ENCODE results near the gene XRN2.
A peak's percentile ranks its signal among the peaks of the same experiment; 100 is the strongest.
"Not testable (repeated sequence)": the region's sequence is repeated elsewhere in the genome, so short reads cannot be mapped to it uniquely, and the experiment has no call there.

The XRN2 gene

DNA sequence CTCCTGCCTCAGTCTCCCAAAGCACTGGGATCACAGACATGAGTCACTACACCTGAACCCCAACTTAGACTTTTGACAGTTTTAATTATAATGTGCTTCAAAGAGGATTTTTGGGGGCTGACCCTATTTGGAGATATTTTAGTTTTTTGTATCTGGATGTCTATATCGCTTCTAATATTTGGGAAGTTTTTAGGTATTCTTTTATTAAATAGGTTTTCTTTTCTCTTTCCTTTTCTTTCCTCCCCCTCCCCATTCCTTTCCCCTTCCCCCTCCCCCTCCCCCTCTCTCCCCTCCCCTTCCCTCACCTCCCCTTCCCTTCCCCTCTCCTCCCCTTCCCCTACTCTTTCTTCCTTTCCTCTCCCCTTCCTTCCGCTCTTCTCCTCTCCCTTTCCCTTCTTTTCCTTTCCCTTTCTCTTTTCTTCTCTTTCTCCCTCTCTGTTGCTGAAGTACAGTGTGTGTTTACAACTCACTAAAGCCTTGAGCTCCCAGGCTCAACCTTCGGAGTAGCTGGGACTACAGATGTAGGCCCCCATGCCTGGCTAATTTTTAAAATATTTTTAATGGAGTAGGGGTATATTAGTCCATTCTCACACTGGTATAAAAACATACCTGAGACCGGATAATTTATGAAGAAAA lies 118.6 kb downstream of the XRN2 start:
- DNase-seq (ENCODE audit: low read depth, low spot score): no peak

- not testable (repeated sequence) for DNase-seq (ENCODE audit: low read depth, low spot score)
Observed at GRCh38 chr20:21423712-21424111, 120.6 kb downstream of the XRN2 start.

DNA sequence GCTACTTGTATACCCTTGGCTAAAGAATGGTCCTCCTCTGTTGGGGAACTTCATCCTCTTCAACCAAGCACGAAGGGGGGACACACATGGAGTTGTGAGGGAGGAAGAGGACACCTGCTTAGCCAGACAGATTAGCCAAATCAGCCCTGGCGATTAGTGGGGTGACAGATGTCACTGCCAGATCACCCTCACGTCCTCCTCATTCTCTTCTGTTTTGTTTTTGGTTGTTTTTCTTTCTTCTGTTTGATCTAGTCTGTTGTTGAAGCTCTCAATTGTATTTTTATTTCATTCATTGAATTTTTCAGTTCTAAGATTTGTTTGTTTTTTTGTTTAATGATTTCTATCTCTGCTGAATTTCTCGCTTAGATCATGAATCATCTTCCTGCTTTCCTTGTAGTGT lies 121.7 kb downstream of the XRN2 start:
- DNase-seq (ENCODE audit: low read depth, low spot score): no peak

DNA sequence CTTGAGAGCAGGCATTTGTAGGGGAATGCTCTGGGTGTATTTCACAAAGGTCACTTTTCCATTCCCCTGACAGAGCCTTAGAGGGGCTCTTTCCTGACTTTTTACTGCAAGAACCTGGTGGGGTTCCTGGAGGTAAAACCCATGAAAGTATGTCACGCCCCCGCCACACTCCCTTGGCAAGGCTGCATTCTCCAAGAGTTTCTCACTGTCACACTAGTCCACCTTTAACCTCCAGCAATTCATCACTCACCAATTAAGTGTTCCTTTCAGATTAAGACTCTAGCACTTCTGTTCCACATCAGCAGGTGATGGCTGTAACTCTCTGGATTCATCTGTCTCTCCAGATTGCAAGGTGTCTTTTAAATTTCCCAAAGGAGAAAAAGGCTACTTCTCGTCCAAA lies 126.9 kb downstream of the XRN2 start:
- DNase-seq (ENCODE audit: low read depth, low spot score): no peak

DNA sequence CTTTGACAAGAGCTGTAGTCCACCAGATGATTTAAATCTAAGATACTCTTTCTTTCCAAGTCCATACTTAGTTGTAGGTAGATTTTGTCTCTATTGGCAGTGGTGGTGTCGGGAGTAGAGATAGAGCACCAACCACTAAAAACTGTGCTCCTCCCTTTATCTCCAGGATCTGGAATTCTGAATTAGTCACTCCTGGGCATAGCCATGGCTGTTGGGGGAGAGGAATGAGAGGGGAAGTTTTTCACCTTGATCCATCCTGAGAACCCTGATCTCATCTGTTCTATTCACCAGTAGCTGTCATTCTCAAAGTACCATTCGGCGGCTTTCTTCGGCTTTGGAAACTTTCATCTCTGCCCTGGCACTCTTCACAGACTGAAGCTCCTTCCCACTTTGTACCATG lies 129.8 kb downstream of the XRN2 start:
- DNase-seq (ENCODE audit: low read depth, low spot score): no peak

DNA sequence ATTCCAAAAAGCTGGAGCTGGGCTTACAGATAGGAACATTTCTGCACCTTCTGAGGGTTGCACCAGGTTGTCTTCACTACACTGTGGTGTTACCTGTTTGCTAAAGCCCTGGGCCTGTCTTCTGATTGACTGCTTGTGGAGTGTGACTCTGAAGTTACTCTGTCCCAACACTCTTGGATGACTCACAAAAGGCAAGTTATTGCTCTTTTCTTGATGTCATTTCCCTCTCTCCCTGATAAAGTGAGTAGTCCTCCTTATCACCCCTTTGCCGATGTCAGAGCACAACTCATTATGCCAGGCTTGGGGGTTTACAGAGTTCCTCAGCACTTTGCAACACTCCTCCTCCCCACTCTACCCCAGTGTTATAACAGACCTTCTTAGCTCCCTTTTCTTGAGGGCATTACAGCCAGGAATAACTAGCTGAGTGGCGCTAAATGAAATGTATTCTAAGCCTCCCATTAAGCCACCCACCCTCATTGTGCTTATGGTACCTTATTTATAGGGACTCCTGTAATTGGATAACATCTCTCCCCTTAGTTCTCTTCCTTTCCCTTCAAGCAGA lies 130.3 kb downstream of the XRN2 start:
- no peak for DNase-seq (ENCODE audit: low read depth, low spot score)

GRCh38 chr20:21435576-21435975 lies 132.4 kb downstream of the XRN2 start:
- DNase-seq (ENCODE audit: low read depth, low spot score): no peak

DNA sequence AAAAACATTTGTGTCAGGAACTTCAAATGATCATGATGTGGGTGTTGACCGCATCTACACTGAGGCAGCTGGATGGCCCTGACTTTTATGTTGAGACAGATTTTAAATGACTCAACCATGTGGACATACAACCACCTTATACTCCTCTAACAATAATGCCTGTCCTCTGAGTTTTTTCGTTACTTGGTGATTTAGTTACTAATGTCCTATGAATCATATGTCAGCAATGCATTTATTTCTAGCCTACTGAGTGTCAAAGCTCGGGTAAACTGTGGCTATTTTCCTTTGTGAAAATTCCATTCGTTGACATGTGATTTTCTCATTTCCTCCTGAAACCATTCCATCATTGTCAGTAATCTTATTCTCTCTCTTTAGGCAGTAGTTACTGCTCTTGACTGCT lies 133.1 kb downstream of the XRN2 start:
- DNase-seq (ENCODE audit: low read depth, low spot score): peak; percentile 18

DNA sequence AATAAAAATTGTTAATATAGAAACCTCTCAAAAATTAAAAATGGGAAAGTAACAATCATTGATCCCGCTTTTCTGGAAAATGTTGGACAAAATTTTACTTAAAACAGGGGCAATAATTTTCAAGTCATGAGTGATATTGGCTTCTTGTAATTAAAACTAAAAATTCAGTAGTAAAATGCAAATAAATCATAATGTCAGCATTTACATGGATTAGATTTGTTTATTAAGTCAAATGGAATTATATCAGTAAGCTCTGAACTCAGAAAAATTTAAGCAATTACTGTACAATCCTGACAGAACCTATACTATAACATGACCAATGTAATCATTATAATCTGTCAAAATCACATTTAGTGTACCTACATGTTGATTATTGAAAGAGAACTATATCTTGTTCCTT lies 134.1 kb downstream of the XRN2 start:
- no peak for DNase-seq (ENCODE audit: low read depth, low spot score)

GRCh38 chr20:21437816-21438215 lies 134.7 kb downstream of the XRN2 start:
- no peak for DNase-seq (ENCODE audit: low read depth, low spot score)

Measured in smooth muscle cell of the brain vasculature (primary cell).